CD4-positive, alpha-beta T cell (primary cell): Measurements from ENCODE around the gene BICDL2. TPM values are rescaled to one million over a fixed set of nuclear protein-coding genes. Genes with fewer than 3 reads are reported as not detected.

Experiments used
- ATAC-seq: fragments of 200-7000 bp; cut with Tn5 transposase; one replicate; pipeline ENCODE4 v1.10.0; 2022; ENCODE audit warnings: mild to moderate bottlenecking; ENCODE audit not compliant: poor library complexity
- CTCF ChIA-PET: fragments of 350-600 bp; sonication (Branson Sonifier 250); formaldehyde crosslinking; loops from one replicate; lab custom pipeline; 2021; ENCODE audit warnings: antibody characterized with exemption, inconsistent platforms; lab: Charles Lee
- POLR2A ChIA-PET: fragments of 350-600 bp; sonication (Branson Sonifier 250); formaldehyde crosslinking; loops from one replicate; lab custom pipeline; 2021; ENCODE audit warnings: antibody characterized with exemption, inconsistent platforms; lab: Charles Lee
- DNase-seq, 14 experiments: peaks; one replicate each; pipeline ENCODE4 v3.0.0-alpha.2; 2013 to 2020; ENCODE audit warnings: mixed read lengths in 2 of 14
- H3K27ac ChIP-seq, 2 donors: one replicate each; pipeline versions ENCODE4 v1.5.1 to v1.7.0; 2013; ENCODE audit warnings: low read length in 2 of 2, low read depth in 1 of 2, mild to moderate bottlenecking in 1 of 2
- H3K27me3 ChIP-seq, 2 experiments: 1 replicate in 1 of 2; 2 replicates in 1 of 2; pipeline versions ENCODE4 v1.6.1 to v1.7.0; 2013; ENCODE audit warnings: low read length in 2 of 2, control low read depth in 1 of 2, mild to moderate bottlenecking in 1 of 2, moderate library complexity in 1 of 2; ENCODE audit not compliant: insufficient read depth in 2 of 2, control insufficient read depth in 1 of 2
- H3K36me3 ChIP-seq: one replicate; pipeline ENCODE4 v1.6.1; 2013; ENCODE audit warnings: low read length, control low read depth; ENCODE audit not compliant: insufficient read depth
- H3K4me1 ChIP-seq: one replicate; pipeline ENCODE4 v1.6.1; 2013; ENCODE audit warnings: low read length, control low read depth; ENCODE audit not compliant: insufficient read depth
- H3K4me3 ChIP-seq: one replicate; pipeline ENCODE4 v1.5.1; 2013; ENCODE audit warnings: mild to moderate bottlenecking, low read length, moderate library complexity
- H3K9me3 ChIP-seq, 2 experiments: 1 replicate in 1 of 2; 2 replicates in 1 of 2; pipeline versions ENCODE4 v1.6.1 to v1.7.0; 2013; ENCODE audit warnings: low read length in 2 of 2, mild to moderate bottlenecking in 2 of 2, control low read depth in 1 of 2, moderate library complexity in 1 of 2; ENCODE audit not compliant: control insufficient read depth in 1 of 2, insufficient read depth in 1 of 2
- H3K27ac Mint-ChIP-seq: one replicate; pipeline ENCODE4 v1.8.0; 2020; ENCODE audit warnings: mixed read lengths
- H3K27me3 Mint-ChIP-seq: one replicate; pipeline ENCODE4 v1.8.0; 2021; ENCODE audit warnings: mixed read lengths
- H3K36me3 Mint-ChIP-seq: one replicate; pipeline ENCODE4 v1.8.0; 2021; ENCODE audit warnings: low read depth, mixed read lengths
- H3K4me1 Mint-ChIP-seq: one replicate; pipeline ENCODE4 v1.8.0; 2021; ENCODE audit warnings: low read depth, mixed read lengths
- H3K4me3 Mint-ChIP-seq: one replicate; pipeline ENCODE4 v1.8.0; 2020; ENCODE audit warnings: mild to moderate bottlenecking, mixed read lengths
- H3K9me3 Mint-ChIP-seq: one replicate; pipeline ENCODE4 v1.8.0; 2020; ENCODE audit warnings: mixed read lengths
- intact Hi-C, 2 experiments: fragments of 100-400 bp; cut with DNase I in 1 of 2; cut with micrococcal nuclease in 1 of 2; formaldehyde crosslinking; loops; one replicate each; pipeline versions ENCODE4 v1.15.1 to v1.9.0; 2023 to 2025; cut with DNase I, micrococcal nuclease
- total RNA-seq, 174 experiments: library from RNA in 2 of 174; stranded (reverse) in 2 of 174; gene quantifications; one replicate each; pipeline ENCODE4 v1.2.3 and lab custom pipeline; 2021 to 2026
- TF ChIP-seq, protein P1 (sequence below): fragments of 200-600 bp; IDR thresholded peaks from one replicate; pipeline ENCODE4 v1.8.0; 2022; ENCODE audit warnings: antibody characterized with exemption, mild to moderate bottlenecking

BICDL2 gene
- total RNA-seq, 2 experiments from 2014 or later = not detected

DNA sequence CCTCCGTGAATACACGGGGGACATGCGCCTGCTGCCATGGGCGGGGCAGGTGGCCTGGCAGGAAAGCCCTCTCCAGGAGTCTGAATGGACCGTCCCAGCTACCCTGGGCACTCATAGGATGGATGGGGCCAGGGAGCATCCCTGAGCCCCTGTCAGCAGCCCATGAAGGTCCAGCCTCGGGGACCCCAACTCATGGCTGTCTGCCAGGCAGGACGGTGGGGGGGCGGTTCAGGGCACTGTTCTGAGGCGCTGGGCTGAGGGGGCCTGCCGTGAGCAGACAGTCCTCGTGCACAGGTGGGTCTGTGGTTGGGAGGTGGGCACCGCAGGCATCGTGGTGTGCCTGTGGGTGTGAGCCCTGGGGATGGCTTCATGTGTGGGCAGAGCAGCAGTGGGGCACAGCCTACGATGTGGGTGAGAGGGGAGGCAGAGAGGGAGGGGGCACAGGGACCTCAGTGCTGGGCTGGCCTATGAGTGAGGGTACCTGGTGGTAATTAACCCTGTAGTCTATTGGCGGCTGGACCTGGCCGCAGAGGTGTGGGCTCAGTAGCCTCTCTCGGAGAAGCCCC, 50.0 kb downstream of the BICDL2 start:
- Histone ChIP-seq H3K27me3 (no peaks in the 10 kb centered on the region), H3K4me1 (peaks cover 8% of the 10 kb centered on the region), H3K27ac (no peak overlapping the region), H3K9me3 (no peaks in the 10 kb centered on the region), H3K4me3 (no peak overlapping the region), H3K36me3 (no peaks in the 10 kb centered on the region)
- H3K36me3 Mint-ChIP-seq = no peaks in the 10 kb centered on the region
- TF ChIP-seq, protein P1, sequence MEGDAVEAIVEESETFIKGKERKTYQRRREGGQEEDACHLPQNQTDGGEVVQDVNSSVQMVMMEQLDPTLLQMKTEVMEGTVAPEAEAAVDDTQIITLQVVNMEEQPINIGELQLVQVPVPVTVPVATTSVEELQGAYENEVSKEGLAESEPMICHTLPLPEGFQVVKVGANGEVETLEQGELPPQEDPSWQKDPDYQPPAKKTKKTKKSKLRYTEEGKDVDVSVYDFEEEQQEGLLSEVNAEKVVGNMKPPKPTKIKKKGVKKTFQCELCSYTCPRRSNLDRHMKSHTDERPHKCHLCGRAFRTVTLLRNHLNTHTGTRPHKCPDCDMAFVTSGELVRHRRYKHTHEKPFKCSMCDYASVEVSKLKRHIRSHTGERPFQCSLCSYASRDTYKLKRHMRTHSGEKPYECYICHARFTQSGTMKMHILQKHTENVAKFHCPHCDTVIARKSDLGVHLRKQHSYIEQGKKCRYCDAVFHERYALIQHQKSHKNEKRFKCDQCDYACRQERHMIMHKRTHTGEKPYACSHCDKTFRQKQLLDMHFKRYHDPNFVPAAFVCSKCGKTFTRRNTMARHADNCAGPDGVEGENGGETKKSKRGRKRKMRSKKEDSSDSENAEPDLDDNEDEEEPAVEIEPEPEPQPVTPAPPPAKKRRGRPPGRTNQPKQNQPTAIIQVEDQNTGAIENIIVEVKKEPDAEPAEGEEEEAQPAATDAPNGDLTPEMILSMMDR = no peak
- ATAC-seq (no peak), DNase-seq (no peak)
- no peak overlapping the region for H3K4me3 Mint-ChIP-seq
- no peaks in the 10 kb centered on the region for H3K27me3 Mint-ChIP-seq
- no peak overlapping the region for H3K27ac Mint-ChIP-seq
- ChIA-PET POLR2A (no interaction called here), CTCF (no interaction called here)
- intact Hi-C loops = no loop called here
- H3K4me1 Mint-ChIP-seq = no peaks in the 10 kb centered on the region
- H3K9me3 Mint-ChIP-seq = no peaks in the 10 kb centered on the region

DNA sequence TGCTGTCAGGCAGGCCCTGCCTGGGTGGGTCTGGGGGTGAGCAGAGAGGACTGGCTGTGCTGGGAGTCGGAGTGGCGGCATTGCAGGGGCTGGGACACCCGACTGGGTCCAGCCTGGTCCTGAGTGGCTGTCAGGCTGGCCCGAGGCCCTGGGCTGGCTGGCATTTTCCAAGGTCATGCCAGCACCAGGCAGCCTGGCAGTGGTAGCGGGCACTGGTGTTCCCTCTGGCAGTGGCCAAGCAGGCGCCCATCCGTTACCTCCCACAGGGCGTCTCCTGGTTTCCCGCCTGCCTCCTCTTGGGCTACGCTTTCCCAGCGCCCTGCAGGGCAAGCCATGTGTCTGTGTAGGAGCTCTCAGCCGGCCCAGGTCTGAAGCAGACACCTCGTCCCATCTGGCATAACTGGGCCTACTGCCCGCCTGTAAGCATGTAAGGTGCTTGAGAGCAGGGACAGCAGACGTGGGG, 50.8 kb downstream of the BICDL2 start:
- CTCF ChIA-PET = interaction anchor here (2.9 kb wide), 1 partner anchor 46 kb away, joined by 10 read pairs; no protein-coding TSS in a partner anchor
- Mint-ChIP-seq H3K9me3 (no peaks in the 10 kb centered on the region), H3K27ac (no peak overlapping the region), H3K27me3 (no peaks in the 10 kb centered on the region), H3K4me1 (no peaks in the 10 kb centered on the region), H3K36me3 (no peaks in the 10 kb centered on the region), H3K4me3 (no peak overlapping the region)
- DNase-seq = no peak
- TF ChIP-seq, protein P1 = no peak
- H3K27me3 ChIP-seq = no peaks in the 10 kb centered on the region
- peaks cover 15% of the 10 kb centered on the region for H3K4me1 ChIP-seq
- no peaks in the 10 kb centered on the region for H3K36me3 ChIP-seq
- ATAC-seq = no peak
- POLR2A ChIA-PET = no interaction called here
- intact Hi-C loops = no loop called here
- H3K4me3 ChIP-seq = no peak overlapping the region
- H3K9me3 ChIP-seq = no peaks in the 10 kb centered on the region
- no peak overlapping the region for H3K27ac ChIP-seq

DNA sequence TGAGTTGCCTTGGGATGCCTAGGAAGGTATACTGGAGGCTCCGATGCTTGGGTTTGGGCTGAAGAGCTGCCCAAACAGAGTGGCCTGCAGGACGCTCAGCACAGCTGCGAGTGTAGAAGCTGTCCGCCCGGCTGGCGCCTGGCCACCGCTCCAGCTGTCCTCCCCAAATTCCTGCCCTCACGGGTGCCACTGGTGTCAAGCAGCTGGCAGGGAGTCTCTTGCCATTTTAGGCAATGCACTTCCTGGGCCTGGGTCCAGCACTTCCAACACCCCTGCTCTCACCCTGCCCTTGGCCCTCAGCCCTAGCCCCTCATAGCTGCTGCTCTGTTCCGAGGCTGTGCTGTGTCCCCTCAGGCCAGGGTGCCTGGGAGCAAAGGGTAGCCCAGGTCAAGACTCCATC, 51.3 kb downstream of the BICDL2 start:
- TF ChIP-seq, protein P1 = no peak

More for the DNA sequence above, 51.3 kb downstream of the BICDL2 start:
- ATAC-seq (no peak), DNase-seq (no peak)
- ChIA-PET POLR2A (no interaction called here), CTCF (interaction anchor here (2.9 kb wide), 1 partner anchor 46 kb away, joined by 10 read pairs; no protein-coding TSS in a partner anchor)
- Histone ChIP-seq H3K4me1 (peaks cover 20% of the 10 kb centered on the region), H3K27me3 (no peaks in the 10 kb centered on the region), H3K9me3 (no peaks in the 10 kb centered on the region), H3K27ac (no peak overlapping the region), H3K36me3 (no peaks in the 10 kb centered on the region), H3K4me3 (no peak overlapping the region)
- no peaks in the 10 kb centered on the region for H3K36me3 Mint-ChIP-seq
- no peaks in the 10 kb centered on the region for H3K9me3 Mint-ChIP-seq
- intact Hi-C loops = no loop called here
- no peaks in the 10 kb centered on the region for H3K27me3 Mint-ChIP-seq
- no peak overlapping the region for H3K27ac Mint-ChIP-seq
- no peaks in the 10 kb centered on the region for H3K4me1 Mint-ChIP-seq
- H3K4me3 Mint-ChIP-seq = no peak overlapping the region
